ENCODE results near the gene CD276.
A peak's percentile ranks its signal among the peaks of the same experiment; 100 is the strongest.

- peak in 1 of 2 donors; percentile 47 for TF ChIP-seq POLR2AphosphoS5 (IDR thresholded peaks at IDR 0.05; ENCODE audit: insufficient read depth in 1 of 2, low read depth in 1 of 2)
- TF ChIP-seq CTCF (IDR thresholded peaks at IDR 0.05), result no peak
- no peak for TF ChIP-seq POLR2A (IDR thresholded peaks at IDR 0.05)
Measured at GRCh38 chr15:73684581-73685455, 635 bp downstream of the CD276 start.
